ENCODE measurements around the gene UMAD1.
"Not testable (repeated sequence)": the region's sequence is repeated elsewhere in the genome, so short reads cannot be mapped to it uniquely, and the experiment has no call there.

UMAD1 gene

DNA sequence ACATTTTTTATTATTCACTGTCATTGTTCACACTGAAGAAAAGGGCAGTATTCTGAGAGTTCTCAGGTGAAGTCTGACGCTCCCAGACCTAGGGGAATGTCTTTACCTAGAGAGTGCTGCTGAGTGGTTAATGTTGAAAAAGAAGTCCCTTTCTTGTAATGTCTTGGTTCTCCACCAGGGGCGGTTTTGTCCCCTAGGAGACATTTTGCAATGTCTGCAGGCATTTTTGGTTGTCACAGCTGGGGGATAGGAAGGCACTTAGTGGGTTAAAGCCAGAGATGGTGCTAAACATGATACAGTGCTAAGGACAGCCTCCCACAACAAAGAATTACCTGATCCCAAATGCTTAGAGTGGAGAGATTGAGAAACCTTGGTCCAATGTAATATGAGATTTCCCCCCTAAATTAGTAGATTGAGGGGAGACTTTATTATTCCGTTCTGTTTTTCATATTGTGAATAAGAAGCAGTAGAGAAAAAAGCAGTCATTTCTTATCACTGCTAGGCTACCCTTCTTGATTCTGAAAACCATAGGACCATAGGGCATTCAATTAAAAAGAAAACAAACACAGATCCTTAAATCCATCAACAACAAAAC, 13.1 kb downstream of the UMAD1 start:
- H3K9ac ChIP-seq (ENCODE audit: low read length): no peak overlapping the region
- H3K9me3 ChIP-seq (ENCODE audit: control insufficient read depth, low read length): no peaks in the 10 kb centered on the region
- peak; percentile 11 for DNase-seq (ENCODE audit: low read depth)
- H3K27me3 ChIP-seq (replicated peaks; ENCODE audit: control insufficient read depth, insufficient read depth, low read length): no peaks in the 10 kb centered on the region
- no peak overlapping the region for H3K4me3 ChIP-seq (ENCODE audit: low read length)
- H3K36me3 ChIP-seq (ENCODE audit: control insufficient read depth, insufficient read depth, low read length, severe bottlenecking): no peaks in the 10 kb centered on the region
- no peaks in the 10 kb centered on the region for H3K4me1 ChIP-seq (ENCODE audit: control insufficient read depth, insufficient read depth, low read length)

DNA sequence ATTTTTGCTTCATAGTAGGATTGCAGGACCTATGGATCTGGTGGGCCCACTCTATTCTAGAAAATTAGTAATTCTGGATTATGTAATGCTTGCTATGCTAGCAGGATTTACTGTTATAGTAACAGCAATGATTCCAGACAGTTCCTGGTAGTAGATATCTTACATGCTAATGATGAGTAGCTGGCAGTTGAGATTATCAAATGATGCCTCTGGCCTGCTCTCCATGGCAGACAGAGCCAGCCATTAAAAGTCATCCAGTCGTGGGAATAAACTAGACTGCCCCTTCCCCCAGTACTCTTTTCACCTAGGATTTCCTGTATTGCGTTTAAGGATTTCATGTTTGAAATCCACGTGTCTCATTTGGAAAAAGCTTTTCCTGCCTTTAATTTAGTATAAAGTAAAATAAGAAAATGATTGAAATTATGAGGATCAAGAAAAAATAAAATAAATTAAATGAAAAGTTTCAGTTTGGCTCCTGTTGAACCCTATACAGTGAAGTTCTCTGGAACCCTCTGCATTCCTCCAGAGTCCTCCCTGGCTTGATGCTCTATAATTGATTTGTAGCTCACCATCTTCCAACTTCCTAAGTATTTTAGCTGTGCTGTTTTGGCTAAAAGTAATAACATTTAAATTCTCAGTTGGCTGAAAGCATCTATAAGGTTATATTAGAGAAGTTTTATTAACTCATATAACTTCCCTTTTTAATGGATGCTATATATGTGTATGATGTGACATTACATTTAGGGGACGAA, 14.6 kb downstream of the UMAD1 start:
- Histone ChIP-seq H3K9ac (ENCODE audit: low read length) (no peak overlapping the region), H3K9me3 (ENCODE audit: control insufficient read depth, low read length) (no peaks in the 10 kb centered on the region), H3K27me3 (replicated peaks; ENCODE audit: control insufficient read depth, insufficient read depth, low read length) (no peaks in the 10 kb centered on the region), H3K36me3 (ENCODE audit: control insufficient read depth, insufficient read depth, low read length, severe bottlenecking) (no peaks in the 10 kb centered on the region), H3K4me1 (ENCODE audit: control insufficient read depth, insufficient read depth, low read length) (no peaks in the 10 kb centered on the region), H3K4me3 (ENCODE audit: low read length) (no peak overlapping the region)
- no peak for DNase-seq (ENCODE audit: low read depth)

DNA sequence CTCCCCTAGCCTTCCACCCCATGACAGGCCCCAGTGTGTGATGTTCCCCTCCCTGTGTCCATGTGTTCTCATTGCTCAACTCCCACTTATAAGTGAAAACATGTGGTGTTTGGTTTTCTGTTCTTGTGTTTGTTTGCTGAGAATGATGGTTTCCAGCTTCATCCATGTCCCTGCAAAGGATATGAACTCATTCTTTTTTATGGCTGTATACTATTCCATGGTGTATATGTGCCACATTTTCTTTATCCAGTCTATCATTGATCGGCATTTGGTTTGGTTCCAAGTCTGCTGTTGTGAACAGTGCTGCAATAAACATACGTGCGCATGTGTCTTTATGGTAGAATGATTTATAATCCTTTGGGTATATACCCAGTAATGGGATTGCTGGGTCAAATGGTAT, 15.9 kb downstream of the UMAD1 start:
- DNase-seq (ENCODE audit: low read depth): not testable (repeated sequence)

DNA sequence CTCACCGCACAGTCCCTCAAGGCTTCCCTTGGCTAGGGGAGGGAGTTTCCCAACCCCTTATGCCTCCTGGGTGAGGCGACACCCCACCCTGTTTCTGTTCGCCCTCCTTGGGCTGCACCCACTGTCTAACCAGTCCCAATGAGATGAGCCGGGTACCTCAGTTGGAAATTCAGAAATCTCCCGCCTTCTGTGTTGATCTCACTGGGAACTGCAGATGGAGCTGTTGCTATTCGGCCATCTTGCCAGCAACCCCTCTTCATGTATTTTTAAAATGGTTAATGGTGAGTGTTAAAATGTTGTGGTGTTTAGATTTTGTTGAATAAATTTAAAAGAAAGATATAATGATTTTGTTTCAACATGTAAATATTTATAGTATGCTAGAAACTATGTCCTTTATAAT, 22.0 kb downstream of the UMAD1 start:
- no peak overlapping the region for H3K4me3 ChIP-seq (ENCODE audit: low read length)
- H3K9me3 ChIP-seq (ENCODE audit: control insufficient read depth, low read length): no peaks in the 10 kb centered on the region
- no peaks in the 10 kb centered on the region for H3K36me3 ChIP-seq (ENCODE audit: control insufficient read depth, insufficient read depth, low read length, severe bottlenecking)
- H3K4me1 ChIP-seq (ENCODE audit: control insufficient read depth, insufficient read depth, low read length): no peaks in the 10 kb centered on the region
- peak; percentile 34 for DNase-seq (ENCODE audit: low read depth)
- H3K9ac ChIP-seq (ENCODE audit: low read length): no peak overlapping the region
- H3K27me3 ChIP-seq (replicated peaks; ENCODE audit: control insufficient read depth, insufficient read depth, low read length): no peaks in the 10 kb centered on the region

More for the DNA sequence above, 15.9 kb downstream of the UMAD1 start:
- H3K9me3 ChIP-seq (ENCODE audit: control insufficient read depth, low read length); H3K4me3 ChIP-seq (ENCODE audit: low read length); H3K36me3 ChIP-seq (ENCODE audit: control insufficient read depth, insufficient read depth, low read length, severe bottlenecking); H3K9ac ChIP-seq (ENCODE audit: low read length); H3K4me1 ChIP-seq (ENCODE audit: control insufficient read depth, insufficient read depth, low read length); H3K27me3 ChIP-seq (replicated peaks; ENCODE audit: control insufficient read depth, insufficient read depth, low read length): not testable (repeated sequence)

DNA sequence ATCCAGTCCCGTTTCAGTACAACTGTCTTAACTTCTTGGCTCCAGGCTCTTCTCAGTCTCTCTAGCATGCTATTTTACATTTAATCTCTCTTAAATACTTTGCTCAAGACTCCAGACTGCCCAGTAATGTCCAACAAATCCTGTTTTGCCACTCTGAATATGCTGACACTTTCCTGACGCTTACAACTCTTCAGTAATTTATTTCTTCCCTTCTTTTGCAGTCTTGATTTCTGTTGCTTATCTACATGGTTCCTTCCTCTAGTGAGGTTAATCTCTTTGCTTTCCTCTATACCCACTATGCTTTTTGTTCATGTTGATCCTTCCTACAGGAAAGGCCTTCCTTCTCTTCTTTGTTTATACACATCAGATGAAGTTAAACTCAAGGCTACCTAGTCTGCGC, 23.7 kb downstream of the UMAD1 start:
- no peak overlapping the region for H3K4me3 ChIP-seq (ENCODE audit: low read length)
- DNase-seq (ENCODE audit: low read depth): no peak

DNA sequence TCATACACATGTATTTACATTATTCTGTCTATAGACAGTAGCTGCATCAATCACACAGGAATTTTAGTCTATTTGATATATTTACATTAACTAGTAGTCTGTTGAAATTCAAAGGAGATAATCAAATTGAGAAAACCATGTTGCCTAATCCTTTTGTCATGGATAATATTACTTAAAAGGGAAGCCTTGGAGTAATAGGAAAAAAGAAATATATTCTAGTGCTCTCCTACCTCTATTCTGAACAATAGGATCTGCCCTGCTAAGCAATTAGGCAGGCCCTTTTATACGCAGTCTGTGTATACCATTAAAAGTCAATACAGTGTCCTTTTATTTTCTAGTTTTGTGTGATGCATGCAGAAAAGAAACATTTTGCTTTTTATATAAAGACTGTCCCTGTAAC, 24.5 kb downstream of the UMAD1 start:
- Histone ChIP-seq H3K9me3 (ENCODE audit: control insufficient read depth, low read length) (no peaks in the 10 kb centered on the region), H3K4me1 (ENCODE audit: control insufficient read depth, insufficient read depth, low read length) (no peaks in the 10 kb centered on the region), H3K9ac (ENCODE audit: low read length) (no peak overlapping the region), H3K27me3 (replicated peaks; ENCODE audit: control insufficient read depth, insufficient read depth, low read length) (no peaks in the 10 kb centered on the region), H3K4me3 (ENCODE audit: low read length) (no peak overlapping the region), H3K36me3 (ENCODE audit: control insufficient read depth, insufficient read depth, low read length, severe bottlenecking) (no peaks in the 10 kb centered on the region)
- no peak for DNase-seq (ENCODE audit: low read depth)

More for the DNA sequence above, 23.7 kb downstream of the UMAD1 start:
- Histone ChIP-seq H3K9ac (ENCODE audit: low read length) (no peak overlapping the region), H3K27me3 (replicated peaks; ENCODE audit: control insufficient read depth, insufficient read depth, low read length) (no peaks in the 10 kb centered on the region), H3K9me3 (ENCODE audit: control insufficient read depth, low read length) (no peaks in the 10 kb centered on the region), H3K4me1 (ENCODE audit: control insufficient read depth, insufficient read depth, low read length) (no peaks in the 10 kb centered on the region), H3K36me3 (ENCODE audit: control insufficient read depth, insufficient read depth, low read length, severe bottlenecking) (no peaks in the 10 kb centered on the region)

DNA sequence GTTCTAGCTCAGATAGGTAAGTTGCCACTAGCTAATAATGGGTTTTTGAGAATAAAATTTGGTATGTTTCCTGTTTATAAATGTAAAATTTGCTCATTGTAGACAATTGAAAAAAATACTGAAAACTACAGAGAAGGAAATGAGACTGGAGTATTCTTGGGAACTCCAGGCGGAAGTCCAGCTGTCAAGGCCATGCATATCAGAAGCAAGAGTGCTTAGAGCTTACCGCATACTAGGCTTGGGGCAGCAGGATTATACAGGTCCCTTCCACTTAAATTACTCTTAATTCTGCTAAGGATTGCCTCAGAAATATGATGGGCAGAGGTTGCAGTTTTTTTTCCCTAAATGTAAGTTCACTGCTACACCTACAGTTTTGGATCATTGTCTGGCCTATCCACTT, 26.6 kb downstream of the UMAD1 start:
- H3K9me3 ChIP-seq (ENCODE audit: control insufficient read depth, low read length): no peaks in the 10 kb centered on the region
- no peaks in the 10 kb centered on the region for H3K27me3 ChIP-seq (replicated peaks; ENCODE audit: control insufficient read depth, insufficient read depth, low read length)
- no peak for DNase-seq (ENCODE audit: low read depth)
- no peak overlapping the region for H3K4me3 ChIP-seq (ENCODE audit: low read length)
- no peaks in the 10 kb centered on the region for H3K4me1 ChIP-seq (ENCODE audit: control insufficient read depth, insufficient read depth, low read length)
- H3K9ac ChIP-seq (ENCODE audit: low read length): no peak overlapping the region
- no peaks in the 10 kb centered on the region for H3K36me3 ChIP-seq (ENCODE audit: control insufficient read depth, insufficient read depth, low read length, severe bottlenecking)

DNA sequence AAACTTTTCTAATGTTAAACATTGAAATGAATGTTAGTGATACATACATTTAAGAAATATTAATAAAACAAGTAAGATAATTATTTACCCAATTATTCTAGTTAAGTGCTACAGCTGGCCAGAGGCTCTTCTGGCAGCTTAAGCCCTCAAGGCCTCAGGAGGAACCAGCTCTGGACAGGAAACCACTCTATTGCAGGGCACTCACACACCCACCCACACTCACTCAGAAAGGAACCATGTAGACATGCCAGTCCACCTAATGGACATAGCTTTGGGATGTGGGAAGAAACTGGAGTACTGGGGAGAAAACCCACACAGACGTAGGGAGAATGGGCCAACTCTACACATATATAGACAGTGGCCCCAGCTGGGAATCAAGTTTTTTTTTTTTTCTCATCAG, 28.2 kb downstream of the UMAD1 start:
- H3K4me1 ChIP-seq (ENCODE audit: control insufficient read depth, insufficient read depth, low read length): no peaks in the 10 kb centered on the region
- no peak overlapping the region for H3K9ac ChIP-seq (ENCODE audit: low read length)
- no peak for DNase-seq (ENCODE audit: low read depth)
- H3K4me3 ChIP-seq (ENCODE audit: low read length): no peak overlapping the region
- H3K9me3 ChIP-seq (ENCODE audit: control insufficient read depth, low read length): no peaks in the 10 kb centered on the region
- H3K27me3 ChIP-seq (replicated peaks; ENCODE audit: control insufficient read depth, insufficient read depth, low read length): no peaks in the 10 kb centered on the region
- H3K36me3 ChIP-seq (ENCODE audit: control insufficient read depth, insufficient read depth, low read length, severe bottlenecking): no peaks in the 10 kb centered on the region

DNA sequence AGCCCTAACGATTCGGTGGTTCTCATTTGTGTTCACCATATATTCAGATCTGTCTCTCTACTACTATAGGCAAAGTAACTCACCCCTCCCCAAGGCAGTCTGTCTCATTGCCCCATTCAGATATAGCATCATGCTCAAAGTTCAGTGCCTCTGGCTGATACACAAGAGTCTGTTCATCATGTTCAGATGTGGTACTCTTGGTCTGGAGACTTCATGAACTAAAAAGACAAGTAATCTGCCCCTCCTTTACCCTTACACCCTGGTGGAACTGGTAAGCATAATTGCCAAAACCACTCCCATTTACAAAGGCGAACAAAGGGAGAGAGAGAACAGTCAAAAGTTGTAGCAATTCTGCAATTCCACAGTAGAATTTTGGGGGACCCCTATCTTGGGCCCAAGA, 29.9 kb downstream of the UMAD1 start:
- Histone ChIP-seq H3K27me3 (replicated peaks; ENCODE audit: control insufficient read depth, insufficient read depth, low read length) (no peaks in the 10 kb centered on the region), H3K36me3 (ENCODE audit: control insufficient read depth, insufficient read depth, low read length, severe bottlenecking) (no peaks in the 10 kb centered on the region), H3K4me1 (ENCODE audit: control insufficient read depth, insufficient read depth, low read length) (no peaks in the 10 kb centered on the region), H3K9me3 (ENCODE audit: control insufficient read depth, low read length) (no peaks in the 10 kb centered on the region), H3K9ac (ENCODE audit: low read length) (no peak overlapping the region), H3K4me3 (ENCODE audit: low read length) (no peak overlapping the region)
- no peak for DNase-seq (ENCODE audit: low read depth)

DNA sequence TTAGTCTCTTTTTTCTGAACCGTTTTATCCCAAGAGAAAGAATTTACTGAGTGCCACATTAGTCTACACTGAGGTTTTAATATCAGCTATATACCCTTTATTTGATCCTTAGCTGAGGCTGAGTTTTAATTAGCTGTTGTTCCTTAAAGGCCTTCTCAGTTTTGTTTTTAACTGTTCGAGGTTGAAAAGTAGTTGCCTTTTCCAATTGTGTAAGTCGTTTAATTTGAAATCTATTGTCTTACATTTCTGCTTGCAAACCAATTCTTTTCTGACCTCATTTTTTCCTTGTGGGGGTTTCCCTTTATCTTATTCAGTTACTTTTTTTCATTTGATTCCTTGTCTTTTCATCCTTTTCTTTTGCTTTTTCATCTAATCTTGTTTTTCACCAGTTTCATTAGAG, 30.8 kb downstream of the UMAD1 start:
- H3K9ac ChIP-seq (ENCODE audit: low read length): no peak overlapping the region
- no peak overlapping the region for H3K4me3 ChIP-seq (ENCODE audit: low read length)
- no peaks in the 10 kb centered on the region for H3K36me3 ChIP-seq (ENCODE audit: control insufficient read depth, insufficient read depth, low read length, severe bottlenecking)
- H3K9me3 ChIP-seq (ENCODE audit: control insufficient read depth, low read length): no peaks in the 10 kb centered on the region
- H3K4me1 ChIP-seq (ENCODE audit: control insufficient read depth, insufficient read depth, low read length): no peaks in the 10 kb centered on the region
- no peaks in the 10 kb centered on the region for H3K27me3 ChIP-seq (replicated peaks; ENCODE audit: control insufficient read depth, insufficient read depth, low read length)
- no peak for DNase-seq (ENCODE audit: low read depth)

DNA sequence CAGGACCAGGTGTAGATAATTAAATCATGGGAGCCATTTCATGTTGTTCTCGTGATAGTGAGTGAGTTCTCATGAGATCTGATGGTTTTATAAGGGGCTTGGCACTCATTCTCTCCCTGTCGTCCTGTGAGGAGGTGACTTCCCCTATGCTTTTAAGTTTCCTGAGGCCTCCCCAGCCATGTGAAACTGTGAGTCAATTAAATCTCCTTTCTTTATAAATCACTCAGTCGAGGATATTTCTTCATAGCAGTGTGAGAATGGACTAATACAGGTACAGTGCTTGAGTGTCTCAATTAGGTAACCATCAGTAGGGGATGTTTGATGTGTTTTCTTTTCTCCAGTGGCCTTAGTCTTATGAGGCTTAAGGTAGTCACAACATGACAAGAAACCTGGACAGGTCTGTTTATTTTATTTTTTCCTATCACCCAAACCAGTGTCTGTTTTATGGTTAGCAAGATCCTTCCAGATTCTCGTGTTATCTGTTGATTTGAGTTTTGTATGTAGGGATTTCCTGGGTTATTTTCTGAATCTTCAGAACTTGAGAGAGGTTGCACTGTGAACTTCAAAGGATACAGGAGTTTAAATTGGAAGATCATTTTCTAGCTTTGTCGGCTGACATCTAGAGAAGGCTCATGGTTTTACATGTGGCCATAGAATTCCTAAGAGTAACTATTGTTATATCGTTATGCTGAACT, 32.1 kb downstream of the UMAD1 start:
- DNase-seq (ENCODE audit: low read depth): no peak
- no peak overlapping the region for H3K9ac ChIP-seq (ENCODE audit: low read length)
- H3K9me3 ChIP-seq (ENCODE audit: control insufficient read depth, low read length): no peaks in the 10 kb centered on the region
- no peak overlapping the region for H3K4me3 ChIP-seq (ENCODE audit: low read length)
- no peaks in the 10 kb centered on the region for H3K4me1 ChIP-seq (ENCODE audit: control insufficient read depth, insufficient read depth, low read length)
- no peaks in the 10 kb centered on the region for H3K27me3 ChIP-seq (replicated peaks; ENCODE audit: control insufficient read depth, insufficient read depth, low read length)
- no peaks in the 10 kb centered on the region for H3K36me3 ChIP-seq (ENCODE audit: control insufficient read depth, insufficient read depth, low read length, severe bottlenecking)

Data from adipocyte (in vitro differentiated cells).